Heart left ventricle (tissue), 16 donors: ENCODE measurements around the gene LEFTY1. TPM values are rescaled to one million over a fixed set of nuclear protein-coding genes. Genes with fewer than 3 reads are reported as not detected.
A peak's percentile ranks its signal among the peaks of the same experiment; 100 is the strongest.

Source experiments
- ATAC-seq, 4 donors: fragments of 200-7000 bp; cut with Tn5 transposase; one replicate each; pipeline ENCODE4 v1.9.1; 2020 to 2022; ENCODE audit warnings: moderate library complexity in 4 of 4, mild to moderate bottlenecking in 3 of 4, moderate number of reproducible peaks in 1 of 4
- DNase-seq, 5 donors: peaks; one replicate each; pipeline ENCODE4 v3.0.0-alpha.2; 2020
- H3K27ac ChIP-seq, 12 donors: fragments of 200-600 bp; sonication (generic) in 4 of 12; one replicate each; pipeline versions ENCODE4 v1.5.0 to v1.8.0; 2016 to 2022; ENCODE audit warnings: mild to moderate bottlenecking in 2 of 12
- H3K27me3 ChIP-seq, 9 donors: fragments of 200-600 bp; sonication (generic) in 2 of 9; one replicate each; pipeline versions ENCODE4 v1.5.1 to v1.8.0; 2016 to 2022; ENCODE audit warnings: mild to moderate bottlenecking in 3 of 9
- H3K36me3 ChIP-seq, 9 donors: fragments of 200-600 bp; sonication (generic) in 2 of 9; one replicate each; pipeline versions ENCODE4 v1.5.0 to v1.8.0; 2018 to 2022; ENCODE audit warnings: mild to moderate bottlenecking in 2 of 9
- H3K4me1 ChIP-seq, 12 donors: fragments of 200-600 bp; sonication (generic) in 4 of 12; one replicate each; pipeline versions ENCODE4 v1.5.0 to v1.8.0; 2016 to 2022; ENCODE audit warnings: mild to moderate bottlenecking in 3 of 12
- H3K4me3 ChIP-seq, 12 donors: fragments of 200-600 bp; sonication (generic) in 4 of 12; one replicate each; pipeline versions ENCODE4 v1.5.0 to v1.8.0; 2017 to 2022; ENCODE audit warnings: mild to moderate bottlenecking in 9 of 12, moderate library complexity in 4 of 12
- H3K9me3 ChIP-seq, 12 donors: fragments of 200-600 bp; sonication (generic) in 4 of 12; one replicate each; pipeline versions ENCODE4 v1.5.0 to v1.8.0; 2016 to 2022; ENCODE audit warnings: mild to moderate bottlenecking in 1 of 12
- POLR2A ChIP-seq, 2 donors: fragments of 450-650 bp; IDR thresholded peaks; one replicate each; pipeline ENCODE4 v1.6.1; 2017; ENCODE audit warnings: antibody characterized with exemption in 2 of 2, mild to moderate bottlenecking in 2 of 2, moderate library complexity in 2 of 2
- WGBS, 4 donors: extraction: QIAGEN DNeasy Blood & Tissue Kit in 2 of 4; methylation state at CpG; one replicate each; pipeline versions ENCODE4 v1.1.5 to v1.1.7; 2013 to 2018; 5-methylcytosine and 5-hydroxymethylcytosine counted together
- intact Hi-C, 10 donors: fragments of 100-400 bp; cut with DNase I; formaldehyde crosslinking; loops; one replicate each; pipeline versions ENCODE4 v1.11.1 to v1.14.2; 2022
- polyA plus RNA-seq, 2 donors: library from polyadenylated mRNA; stranded (reverse); fragments of 200-250 nt; gene quantifications; one replicate each; pipeline ENCODE4 v1.2.3, GENCODE V29; 2013
- total RNA-seq, 9 donors: library from RNA; depleted of rRNA in 2 of 9; stranded (reverse); fragments of >200 nt in 2 of 9; fragmentation: NEBNext Ultra II Directional in 3 of 9; extraction: Animal tissue kit (Norgen Biotek cat#: 25700) in 3 of 9; gene quantifications; one replicate each; pipeline versions ENCODE4 v1.1.0 to v1.2.4, GENCODE V29; 2016 to 2023
- TF ChIP-seq, protein P1 (sequence below), 12 donors: fragments of 200-600 bp; sonication (generic) in 4 of 12; IDR thresholded peaks; one replicate each; pipeline versions ENCODE4 v1.5.0 to v1.8.0; 2018 to 2022; ENCODE audit warnings: antibody characterized with exemption in 12 of 12, mild to moderate bottlenecking in 5 of 12
- donor health status: ischemic (EF 13 %, LVEDD 7.1; RV severe dilation, severe dysfunction).
- donor health status: healthy with polysubstance abuse.
- donor health status: DM: no; HTN: yes; CAD: no.
- donor health status: DM: no; HTN: no; CAD: no.
- donor health status: ischemic (EF 25% LVEDD 6.9; RV normal size, moderate dysfunction).
- donor health status: ischemic (EF 25% LVEDD 5.7; RV mildly dilated, moderate dysfunction).
- donor health status: healthy.
- donor health status: DM: yes; HTN: yes; CAD: no.
- donor health status: ischemic (EF 35%, LVEDD 5.7; RV mildly dilated, moderate dysfunction).
- donor health status: nonischemic (EF 11% LVEDD 7.7; RV severe dilation, severe dysfunction).
- donor health status: DM: yes; HTN: yes; CAD: no.
- donor health status: PGD.
- donor health status: ischemic (EF 29% LVEDD 5.4; RV normal size, mild dysfunction).
- donor health status: nonischemic (EF 23%, LVEDD 6.1; RV moderate dilation, normal function).

Gene LEFTY1
- total and polyA plus RNA-seq, 11 donors = 0.19 to 0.77 (median 0.35) TPM; not detected in 6

DNA sequence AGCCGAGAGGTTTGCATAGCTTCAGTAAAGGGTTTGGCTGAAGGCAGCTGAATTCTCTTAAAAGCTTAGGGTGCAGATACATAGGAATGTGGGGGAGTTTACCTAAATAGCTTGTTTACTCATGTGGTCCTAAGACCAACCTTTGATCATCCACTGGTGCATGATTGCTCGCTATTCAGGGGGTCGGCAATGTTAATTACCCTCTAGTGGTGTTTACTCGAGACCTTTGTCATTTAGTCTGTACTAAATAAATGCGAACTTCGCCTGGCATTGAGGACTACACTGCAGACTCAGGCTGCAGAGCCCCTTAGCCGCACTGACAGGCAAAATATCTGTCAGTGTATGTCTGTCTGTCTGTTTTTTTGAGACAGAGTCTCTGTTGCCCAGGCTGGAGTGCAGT is 38.6 kb downstream of the LEFTY1 start:
- ATAC-seq (no peak), DNase-seq (no peak)
- Histone ChIP-seq H3K36me3 (peaks cover 0 to 88% (median 70%) of the 10 kb centered on the region in 9 donors), H3K9me3 (no peaks in the 10 kb centered on the region), H3K27ac (no peak overlapping the region), H3K27me3 (no peaks in the 10 kb centered on the region), H3K4me3 (no peak overlapping the region), H3K4me1 (peaks cover 0 to 36% (median 15%) of the 10 kb centered on the region in 12 donors)
- intact Hi-C loops = loop anchor here in 1 of 10 donors (10.0 kb wide), 1 partner anchor 64 kb away; no protein-coding TSS in a partner anchor
- TF ChIP-seq POLR2A (IDR thresholded peaks at IDR 0.05) = no peak
- TF ChIP-seq, protein P1, sequence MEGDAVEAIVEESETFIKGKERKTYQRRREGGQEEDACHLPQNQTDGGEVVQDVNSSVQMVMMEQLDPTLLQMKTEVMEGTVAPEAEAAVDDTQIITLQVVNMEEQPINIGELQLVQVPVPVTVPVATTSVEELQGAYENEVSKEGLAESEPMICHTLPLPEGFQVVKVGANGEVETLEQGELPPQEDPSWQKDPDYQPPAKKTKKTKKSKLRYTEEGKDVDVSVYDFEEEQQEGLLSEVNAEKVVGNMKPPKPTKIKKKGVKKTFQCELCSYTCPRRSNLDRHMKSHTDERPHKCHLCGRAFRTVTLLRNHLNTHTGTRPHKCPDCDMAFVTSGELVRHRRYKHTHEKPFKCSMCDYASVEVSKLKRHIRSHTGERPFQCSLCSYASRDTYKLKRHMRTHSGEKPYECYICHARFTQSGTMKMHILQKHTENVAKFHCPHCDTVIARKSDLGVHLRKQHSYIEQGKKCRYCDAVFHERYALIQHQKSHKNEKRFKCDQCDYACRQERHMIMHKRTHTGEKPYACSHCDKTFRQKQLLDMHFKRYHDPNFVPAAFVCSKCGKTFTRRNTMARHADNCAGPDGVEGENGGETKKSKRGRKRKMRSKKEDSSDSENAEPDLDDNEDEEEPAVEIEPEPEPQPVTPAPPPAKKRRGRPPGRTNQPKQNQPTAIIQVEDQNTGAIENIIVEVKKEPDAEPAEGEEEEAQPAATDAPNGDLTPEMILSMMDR (IDR thresholded peaks at IDR 0.05) = no peak
- WGBS, 4 donors = 95 to 97% (median 97%) methylated on average over 7 of the region's 7 CpGs

DNA sequence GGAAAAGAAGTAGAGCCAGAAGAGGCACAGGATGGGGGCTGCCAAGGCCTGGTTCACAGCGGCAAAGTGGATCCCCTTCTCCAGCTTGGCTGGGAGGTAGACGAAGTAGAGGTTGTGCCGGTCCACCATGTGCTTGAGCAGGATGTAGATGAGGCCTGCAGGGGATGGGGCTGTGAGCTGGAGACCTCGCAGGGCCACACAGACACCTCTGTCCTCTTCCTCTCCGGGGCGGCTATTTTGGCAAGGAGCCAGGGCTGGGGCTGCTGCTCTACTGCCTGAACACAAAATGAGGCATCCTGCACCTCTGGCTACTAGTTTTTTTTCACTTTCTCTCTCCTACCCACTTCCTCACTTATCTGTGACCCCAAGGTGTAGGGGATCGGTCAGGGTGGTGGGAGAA is 39.0 kb downstream of the LEFTY1 start:
- Histone ChIP-seq H3K27me3 (no peaks in the 10 kb centered on the region), H3K9me3 (no peaks in the 10 kb centered on the region), H3K27ac (peak overlapping the region in 2 of 12 donors; percentile 7 to 27), H3K4me3 (no peak overlapping the region), H3K4me1 (peaks cover 0 to 38% (median 16%) of the 10 kb centered on the region in 12 donors), H3K36me3 (peaks cover 0 to 88% (median 69%) of the 10 kb centered on the region in 9 donors)
- DNase-seq (peak; percentile 39 to 83 (median 61)), ATAC-seq (no peak)
- intact Hi-C loops = loop anchor here in 8 of 10 donors (5.0 to 10.0 kb wide), 6 partner anchors 38 to 373 kb away; partner anchors contain the start of genes EPHX1 (in 4 of the 8) and SRP9 (in 4 of the 8)
- 47 to 56% (median 51%) methylated on average over 7 of the region's 7 CpGs for WGBS, 4 donors
- TF ChIP-seq POLR2A (IDR thresholded peaks at IDR 0.05) = no peak
- TF ChIP-seq, protein P1 (IDR thresholded peaks at IDR 0.05) = no peak

DNA sequence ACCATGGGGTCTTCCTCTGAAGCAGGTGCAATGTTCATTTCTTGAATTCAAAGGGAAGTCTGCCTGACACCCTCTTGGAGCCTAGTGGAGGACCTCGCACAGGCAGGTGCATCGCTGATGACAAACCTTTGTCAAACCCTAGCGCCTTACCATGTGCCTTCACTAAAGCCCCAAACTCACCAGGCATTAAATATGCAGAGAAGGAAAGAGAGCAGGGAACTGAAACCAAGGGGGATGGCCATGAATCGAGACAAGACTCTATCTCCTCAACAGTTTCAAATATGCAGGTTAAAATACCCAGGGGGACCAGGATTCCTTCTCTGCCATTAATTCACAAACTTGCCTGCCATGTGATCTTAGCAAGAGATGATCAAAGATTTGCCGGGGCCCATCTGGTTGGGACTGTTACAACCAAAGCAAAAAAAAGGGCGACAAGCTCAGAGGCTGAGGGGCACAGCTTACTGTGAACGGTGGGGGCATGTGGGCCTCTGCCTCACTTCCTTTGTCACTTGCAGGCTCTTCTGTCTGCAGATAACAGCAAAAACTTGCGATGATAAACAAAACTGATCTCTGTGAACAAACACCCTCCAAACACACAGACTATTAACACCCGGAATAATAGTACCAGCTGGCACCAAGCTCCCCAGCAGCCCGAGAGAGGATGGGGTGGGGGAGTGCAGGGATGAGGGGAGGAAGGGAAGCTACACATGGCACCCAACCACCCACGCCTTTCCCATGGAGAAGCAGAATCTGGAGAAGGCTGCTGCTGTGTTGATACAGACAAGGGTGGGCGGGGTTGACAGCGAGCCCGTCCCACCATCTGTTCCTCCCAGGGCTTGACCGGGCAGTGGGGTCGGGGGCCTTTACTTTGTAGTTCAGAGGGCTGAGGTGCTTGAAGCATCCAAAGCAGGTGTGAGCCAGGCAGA is 40.7 kb downstream of the LEFTY1 start:
- Histone ChIP-seq H3K27ac (peak overlapping the region in 4 of 12 donors; percentile 24 to 46 (median 35)), H3K9me3 (no peaks in the 10 kb centered on the region), H3K4me3 (no peak overlapping the region), H3K4me1 (peaks cover 0 to 38% (median 16%) of the 10 kb centered on the region in 12 donors), H3K27me3 (no peaks in the 10 kb centered on the region), H3K36me3 (peaks cover 0 to 88% (median 68%) of the 10 kb centered on the region in 9 donors)
- DNase-seq (peak in 4 of 5 donors; percentile 42 to 67 (median 56)), ATAC-seq (peak in 2 of 4 donors; percentile 22 to 36)
- intact Hi-C loops = loop anchor here in 8 of 10 donors (5.0 to 10.0 kb wide), 5 partner anchors 36 to 371 kb away; partner anchors contain the start of genes EPHX1 (in 4 of the 8) and SRP9 (in 4 of the 8)
- 65 to 74% (median 67%) methylated on average over 15 to 16 of the region's 16 CpGs for WGBS, 4 donors
- no peak for TF ChIP-seq POLR2A (IDR thresholded peaks at IDR 0.05)
- TF ChIP-seq, protein P1 (IDR thresholded peaks at IDR 0.05) = no peak

DNA sequence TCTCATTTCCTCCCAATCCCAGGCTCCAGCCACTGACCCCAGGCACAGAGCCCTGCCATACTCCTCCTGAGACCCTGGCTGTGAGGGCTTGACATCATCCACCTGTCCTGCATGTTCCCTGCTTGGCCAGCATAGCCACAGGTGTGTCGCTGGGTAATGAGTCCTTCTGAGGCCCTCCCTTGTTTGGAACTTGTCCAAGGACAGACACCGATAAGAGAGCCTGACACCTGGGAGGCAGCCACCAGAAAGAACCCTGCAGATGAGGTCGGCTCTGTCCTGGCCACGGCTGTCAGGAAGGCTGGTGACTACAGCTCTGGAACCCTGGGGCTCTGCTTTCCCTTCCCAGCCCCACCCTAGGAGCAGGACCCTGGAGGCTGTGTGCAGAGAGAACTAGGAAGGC is 41.3 kb downstream of the LEFTY1 start:
- 30 to 68% (median 45%) methylated on average over 3 to 4 of the region's 4 CpGs for WGBS, 4 donors
- no peaks in the 10 kb centered on the region for H3K27me3 ChIP-seq
- H3K4me3 ChIP-seq = no peak overlapping the region
- ATAC-seq = no peak
- peaks cover 0 to 38% (median 16%) of the 10 kb centered on the region in 12 donors for H3K4me1 ChIP-seq
- no peak for DNase-seq
- no peaks in the 10 kb centered on the region for H3K9me3 ChIP-seq
- peaks cover 0 to 88% (median 68%) of the 10 kb centered on the region in 9 donors for H3K36me3 ChIP-seq
- H3K27ac ChIP-seq = peak overlapping the region in 3 of 12 donors; percentile 5 to 46 (median 37)
- intact Hi-C loops = loop anchor here in 9 of 10 donors (1.0 to 10.0 kb wide), 8 partner anchors 35 to 373 kb away; partner anchors contain the start of genes SRP9 (in 5 of the 9) and EPHX1 (in 4 of the 9)
- TF ChIP-seq, protein P1 (IDR thresholded peaks at IDR 0.05) = no peak
- TF ChIP-seq POLR2A (IDR thresholded peaks at IDR 0.05) = no peak
